ENCODE results near the gene PCNA. TPM values are rescaled to one million over a fixed set of nuclear protein-coding genes. Genes with fewer than 3 reads are reported as not detected.

Gene PCNA
- total and polyA plus RNA-seq, 10 of the 15 experiments (the other 5 are each of a cell fraction or from before 2014, with no cell fraction given) = 389 to 694 (median 540) TPM

DNA sequence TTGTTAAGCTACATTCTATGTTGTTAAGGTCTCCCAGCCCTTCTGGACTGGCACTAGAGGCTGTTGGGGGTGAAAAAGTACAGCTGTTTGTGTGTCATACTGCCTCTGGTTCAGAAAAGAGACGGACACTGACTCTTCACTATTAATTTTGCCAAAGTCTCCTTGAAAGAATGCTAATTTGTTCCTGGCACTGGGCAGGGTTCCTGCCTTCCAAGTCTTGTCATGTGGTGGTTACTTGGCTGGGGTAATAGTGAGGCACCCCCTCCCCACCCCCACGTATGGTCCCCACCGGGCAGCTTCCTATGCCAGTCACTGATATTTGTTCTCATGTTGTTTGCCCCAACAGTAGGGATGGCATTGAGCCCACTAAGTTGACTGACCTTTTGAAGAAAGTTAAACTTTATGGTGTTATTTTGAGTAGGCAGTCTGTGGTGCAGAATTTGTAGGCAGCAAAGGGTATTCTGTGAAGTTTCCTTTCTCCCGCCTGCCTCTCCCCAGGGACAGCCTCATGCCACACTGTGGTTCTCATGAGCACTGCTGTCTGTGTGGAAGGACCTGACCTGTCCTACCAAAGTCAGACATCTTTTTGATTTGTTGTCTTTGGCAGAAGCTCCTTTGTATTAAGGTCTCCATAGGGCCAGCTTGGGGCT is 15.7 kb upstream of the PCNA start:
- 21% methylated on average over 4 of the region's 4 CpGs for WGBS (ENCODE audit: insufficient coverage, insufficient replicate concordance, low lambda C conversion rate, missing lambda C conversion rate)
- no peak overlapping the region for H3K4me3 ChIP-seq
- ChIA-PET SMC1A (ENCODE audit: uncharacterized antibody, unreplicated experiment) (interaction anchor here (0.8 to 2.8 kb wide), 11 partner anchors 9 to 70 kb away, joined by 3 to 11 read pairs (median 3); partner anchors contain the start of gene CDS2), RAD21 (ENCODE audit: unreplicated experiment) (interaction anchor here (1.8 to 2.9 kb wide), 2 partner anchors 9 to 57 kb away, joined by 4 to 18 read pairs; partner anchors contain the start of gene CDS2), CTCF (interaction anchor here (0.9 to 3.7 kb wide), 4 partner anchors 9 to 70 kb away, joined by 4 to 20 read pairs (median 5); partner anchors contain the start of gene CDS2), POLR2A (interaction anchor here (0.7 to 1.8 kb wide), 3 partner anchors 8 to 12 kb away, joined by 3 to 6 read pairs (median 3); partner anchors contain the start of gene CDS2)
- peaks cover 22% of the 10 kb centered on the region for H3K79me2 ChIP-seq (ENCODE audit: control insufficient read depth, insufficient read depth, low read length)
- DNase-seq (ENCODE audit: low read depth, low spot score) (peak; percentile 42), ATAC-seq (peak; percentile 87), FAIRE-seq (no peak)
- H2AFZ ChIP-seq (ENCODE audit: control insufficient read depth, low read depth, low read length) = no peak overlapping the region
- H3K9ac ChIP-seq (ENCODE audit: control insufficient read depth, insufficient read depth, low read length) = no peak overlapping the region
- no peaks in the 10 kb centered on the region for H4K20me1 ChIP-seq (ENCODE audit: control insufficient read depth, insufficient read depth)
- H3K27me3 ChIP-seq (replicated peaks in 1 of 2; ENCODE audit: control insufficient read depth in 2 of 2, insufficient read depth in 2 of 2, low read length in 1 of 2) = no peaks in the 10 kb centered on the region
- in situ Hi-C loops (cut with MboI) (no loop called here), intact Hi-C loops (cut with micrococcal nuclease; ENCODE audit: unreplicated experiment) (no loop called here)
- H3K36me3 ChIP-seq (ENCODE audit: control insufficient read depth in 2 of 2, insufficient read depth in 2 of 2, low read length in 1 of 2) = no peaks in the 10 kb centered on the region
- no peaks in the 10 kb centered on the region for H3K9me3 ChIP-seq (replicated peaks; ENCODE audit: control insufficient read depth, insufficient read depth, low read length)
- BruUV-seq (replicated peaks) = no TSS peak
- no peak overlapping the region; the same call in 1 of the 2 replicates for H3K27ac ChIP-seq (ENCODE audit: control insufficient read depth, insufficient read depth)
- H3K4me1 ChIP-seq (ENCODE audit: control insufficient read depth, insufficient read depth, low read length) = peaks cover 2% of the 10 kb centered on the region; the same call in 1 of the 2 replicates
- no peak for TF ChIP-seq HDGF (IDR thresholded peaks at IDR 0.05)
- peak; percentile 92 for TF ChIP-seq MEF2B (IDR thresholded peaks at IDR 0.05; ENCODE audit: partially characterized antibody, poor library complexity, severe bottlenecking)
- peak; percentile 28; the same call in 1 of the 2 replicates for TF ChIP-seq IKZF1 (conservative IDR thresholded peaks at IDR 0.05)
- TF ChIP-seq SKIL (IDR thresholded peaks at IDR 0.05; ENCODE audit: low read depth, poor library complexity, severe bottlenecking) = peak; percentile 22
- peak overlapping the region; percentile 21; the same call in 1 of the 2 replicates for H3K4me2 ChIP-seq (ENCODE audit: control insufficient read depth, insufficient read depth)
